Mucosa of descending colon (tissue), 3 donors: ENCODE measurements around the gene GPN2. TPM values are rescaled to one million over a fixed set of nuclear protein-coding genes. Genes with fewer than 3 reads are reported as not detected.

ENCODE experiments used
- ATAC-seq: fragments of 200-7000 bp; cut with Tn5 transposase; one replicate; pipeline ENCODE4 v1.9.1; 2020; ENCODE audit warnings: mild to moderate bottlenecking, moderate library complexity
- DNase-seq, 3 donors: peaks; one replicate each; pipeline ENCODE4 v3.0.0-alpha.2; 2020
- H3K36me3 ChIP-seq: fragments of 200-600 bp; one replicate; pipeline ENCODE4 v1.8.0; 2021; ENCODE audit warnings: low read depth, mild to moderate bottlenecking
- H3K4me1 ChIP-seq: fragments of 200-600 bp; one replicate; pipeline ENCODE4 v1.8.0; 2021; ENCODE audit warnings: low read depth, mild to moderate bottlenecking
- H3K4me3 ChIP-seq: fragments of 200-600 bp; one replicate; pipeline ENCODE4 v1.8.0; 2021; ENCODE audit warnings: mild to moderate bottlenecking
- H3K9me3 ChIP-seq: fragments of 200-600 bp; one replicate; pipeline ENCODE4 v1.8.0; 2021; ENCODE audit warnings: mild to moderate bottlenecking
- CTCF ChIP-seq: fragments of 200-600 bp; IDR thresholded peaks from one replicate; pipeline ENCODE4 v1.8.0; 2022; ENCODE audit warnings: antibody characterized with exemption, mild to moderate bottlenecking
- intact Hi-C, 2 donors: fragments of 100-400 bp; cut with DNase I in 1 of 2; cut with micrococcal nuclease in 1 of 2; formaldehyde crosslinking; loops; one replicate each; pipeline versions ENCODE4 v1.11.0 to v1.11.1; 2022; cut with DNase I, micrococcal nuclease
- total RNA-seq, 3 donors: library from RNA; stranded (reverse); fragmentation: NEBNext Ultra II Directional in 2 of 3; extraction: Animal tissue kit (Norgen Biotek cat#: 25700) in 2 of 3; gene quantifications; one replicate each; pipeline versions ENCODE4 v1.2.1 to v1.2.4, GENCODE V29; 2021 to 2023
- donor health status: DM: no; HTN: no; CAD: no; lungs with moderate emphysema.
- donor health status: DM: no; HTN: no; CAD: no.
- donor health status: DM: no; HTN: yes; CAD: no.

GPN2 gene
- total RNA-seq, 3 donors from 2014 or later = 25.4 to 37.2 (median 27.0) TPM

- ATAC-seq (no peak), DNase-seq (no peak)
- H3K4me3 ChIP-seq = no peak overlapping the region
- H3K4me1 ChIP-seq = peaks cover 10% of the 10 kb centered on the region
- intact Hi-C loops = no loop called here
- TF ChIP-seq CTCF = no peak
- no peaks in the 10 kb centered on the region for H3K36me3 ChIP-seq
- H3K9me3 ChIP-seq = no peaks in the 10 kb centered on the region
These were observed 59.0 kb downstream of the GPN2 start for GRCh38 chr1:26831059-26831458.

DNA sequence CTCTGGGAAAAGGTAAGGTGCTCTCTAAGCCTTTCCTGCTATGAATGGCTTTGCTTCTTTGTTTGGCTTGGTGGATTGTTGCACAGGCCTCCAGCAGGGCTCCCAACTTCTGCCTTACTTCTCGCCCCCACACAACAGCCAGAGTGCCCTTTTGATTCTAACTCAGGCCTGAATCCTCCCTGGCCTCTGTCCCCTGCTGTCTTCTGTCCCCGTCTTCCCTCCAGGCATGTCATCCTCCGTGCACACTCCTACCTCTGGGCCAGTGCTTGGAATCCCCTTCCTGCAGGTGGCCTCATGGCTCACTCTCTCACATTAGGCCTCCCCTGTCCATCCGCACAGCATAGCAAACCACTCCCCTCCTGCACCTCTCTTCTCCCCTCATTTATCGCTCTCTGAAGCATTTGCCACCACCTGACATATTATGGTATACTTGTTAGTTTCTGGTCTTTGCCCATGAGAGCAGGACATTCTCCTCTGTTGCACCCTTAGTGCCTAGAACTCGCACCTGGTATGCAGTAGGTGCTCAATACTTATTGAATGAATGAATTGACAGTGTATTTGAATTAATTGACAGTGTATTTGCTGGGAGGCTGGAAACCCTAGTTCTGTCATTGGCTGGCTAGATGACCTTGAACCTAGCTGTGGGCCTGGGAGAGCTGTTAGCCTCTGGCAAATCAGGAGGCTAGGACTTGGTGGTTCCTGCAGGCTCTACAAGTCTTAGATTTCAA is 60.7 kb downstream of the GPN2 start:
- no peaks in the 10 kb centered on the region for H3K36me3 ChIP-seq
- no peak for ATAC-seq
- no peaks in the 10 kb centered on the region for H3K9me3 ChIP-seq
- peaks cover 19% of the 10 kb centered on the region for H3K4me1 ChIP-seq
- intact Hi-C loops = no loop called here
- no peak for TF ChIP-seq CTCF
- H3K4me3 ChIP-seq = no peak overlapping the region
- no peak for DNase-seq

DNA sequence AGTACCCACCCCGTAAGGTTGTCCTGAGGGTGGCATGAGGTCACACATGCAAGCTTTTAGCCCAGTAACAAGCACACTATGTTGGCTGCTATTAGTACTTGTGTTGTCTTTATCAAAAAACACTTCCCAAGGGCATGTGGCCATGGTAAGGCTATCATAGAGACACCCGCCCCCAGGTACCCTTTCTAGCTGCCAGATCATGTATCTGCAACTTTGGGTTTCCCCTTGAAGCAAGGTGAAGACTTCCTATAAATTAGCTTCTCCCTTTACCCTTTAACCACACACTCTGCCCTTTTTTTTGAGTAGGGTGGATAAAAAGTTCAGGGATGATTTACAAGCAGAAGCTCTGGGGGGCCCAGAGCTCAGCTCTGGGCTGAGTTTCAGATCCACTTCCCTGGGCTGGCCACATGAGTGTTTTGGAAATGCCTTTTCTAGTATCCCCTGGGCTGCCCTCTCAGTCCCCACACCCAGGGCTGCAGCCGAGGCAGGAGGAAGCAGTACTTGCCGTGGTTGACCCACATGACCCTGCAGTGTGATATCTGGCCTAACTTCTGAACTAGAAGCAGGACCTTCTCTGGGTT is 61.6 kb downstream of the GPN2 start:
- no peaks in the 10 kb centered on the region for H3K9me3 ChIP-seq
- intact Hi-C loops = no loop called here
- TF ChIP-seq CTCF = no peak
- DNase-seq (peak in 2 of 3 donors; percentile 40 to 57), ATAC-seq (peak; percentile 2)
- H3K4me1 ChIP-seq = peaks cover 19% of the 10 kb centered on the region
- no peak overlapping the region for H3K4me3 ChIP-seq
- no peaks in the 10 kb centered on the region for H3K36me3 ChIP-seq

GRCh38 chr1:26827663-26828062 is 62.4 kb downstream of the GPN2 start:
- intact Hi-C loops = no loop called here
- no peaks in the 10 kb centered on the region for H3K9me3 ChIP-seq
- no peaks in the 10 kb centered on the region for H3K36me3 ChIP-seq
- H3K4me3 ChIP-seq = no peak overlapping the region
- no peak for TF ChIP-seq CTCF
- DNase-seq (no peak), ATAC-seq (no peak)
- peaks cover 19% of the 10 kb centered on the region for H3K4me1 ChIP-seq

DNA sequence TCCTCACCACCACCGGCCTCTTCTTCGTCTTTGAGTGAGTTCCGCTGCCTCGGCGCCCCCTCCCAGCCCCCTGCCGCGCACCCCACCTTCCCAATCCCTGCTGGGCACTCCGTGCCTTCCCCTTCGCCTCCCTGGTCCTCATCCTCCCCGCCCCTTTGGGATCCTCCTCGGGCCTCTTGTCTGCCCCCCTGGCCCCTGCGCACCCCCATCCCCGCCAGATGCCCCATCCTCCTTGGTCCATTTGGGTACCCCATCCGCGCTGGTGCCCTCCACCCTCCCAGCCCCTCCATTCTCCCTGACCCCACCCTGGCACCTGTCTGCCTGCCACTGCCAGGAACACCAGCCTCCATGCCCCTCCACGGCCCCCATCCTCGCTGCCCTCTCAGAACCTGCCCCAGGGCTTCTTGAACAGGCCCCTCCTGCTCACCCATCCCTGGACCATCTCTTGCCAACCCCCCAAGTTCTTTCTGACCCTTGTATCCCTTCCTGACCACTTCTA is 62.9 kb downstream of the GPN2 start:
- intact Hi-C loops = no loop called here
- no peaks in the 10 kb centered on the region for H3K9me3 ChIP-seq
- no peak for TF ChIP-seq CTCF
- no peak for ATAC-seq
- peak overlapping the region; percentile 44 for H3K4me3 ChIP-seq
- H3K4me1 ChIP-seq = peaks cover 19% of the 10 kb centered on the region
- no peaks in the 10 kb centered on the region for H3K36me3 ChIP-seq
- DNase-seq = peak in 2 of 3 donors; percentile 28 to 70
